Smooth muscle cell of the brain vasculature (primary cell): ENCODE measurements around the gene EME2.
"Not testable (repeated sequence)": the region's sequence is repeated elsewhere in the genome, so short reads cannot be mapped to it uniquely, and the experiment has no call there.

ENCODE experiments used
- DNase-seq: peaks from one replicate; pipeline ENCODE4 v3.0.0-alpha.2; 2012; ENCODE audit warnings: low read depth, low spot score

EME2 gene

GRCh38 chr16:1791256-1791942 lies 18.8 kb downstream of the EME2 start:
- DNase-seq, result no peak

DNA sequence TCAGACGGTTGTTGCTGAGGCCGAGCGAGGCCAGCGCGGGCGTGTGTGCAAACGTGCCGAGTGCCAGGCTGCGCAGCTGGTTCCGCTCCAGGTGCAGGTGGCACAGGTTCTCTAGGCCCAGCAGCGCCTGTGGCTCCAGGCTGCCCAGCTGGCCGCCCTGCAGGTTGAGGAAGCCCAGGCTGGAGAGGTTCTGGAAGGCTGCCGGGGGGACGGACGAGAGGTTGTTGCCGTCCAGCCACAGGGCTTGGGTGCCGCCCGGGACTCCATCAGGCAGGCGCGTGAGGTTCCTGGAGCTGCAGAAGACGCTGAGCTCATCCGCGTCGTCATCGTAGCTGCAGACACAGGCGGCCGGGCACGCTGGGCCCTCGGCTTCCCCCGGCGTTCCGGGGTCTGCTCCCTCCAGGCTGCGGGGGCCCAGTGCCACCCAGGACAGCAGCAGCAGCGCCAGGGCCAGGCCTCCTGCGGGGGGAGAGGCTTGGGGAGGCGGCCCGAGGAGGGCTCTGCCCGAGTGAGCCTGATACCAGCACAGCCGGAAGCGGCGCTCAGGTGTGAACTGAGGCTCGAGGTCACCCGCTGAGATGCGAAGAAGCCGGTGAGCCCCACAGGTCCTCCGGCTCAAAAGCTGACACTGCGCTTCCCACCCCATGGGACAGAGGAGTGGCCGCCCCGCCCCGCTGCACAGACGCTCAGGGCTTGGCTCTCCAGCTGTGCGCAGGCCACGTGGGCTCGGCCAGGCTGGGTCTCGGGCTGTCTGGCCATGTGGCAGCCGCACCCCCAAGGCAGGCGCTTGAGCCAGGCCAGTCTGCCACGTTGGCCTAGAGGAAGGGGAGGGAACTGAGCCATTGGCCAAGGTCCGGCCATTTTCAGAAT lies 19.6 kb downstream of the EME2 start:
- DNase-seq, result no peak

- no peak for DNase-seq
These were observed 20.4 kb downstream of the EME2 start for GRCh38 chr16:1792836-1793577.

GRCh38 chr16:1793578-1794220 lies 21.1 kb downstream of the EME2 start, which contains the start of gene IGFALS:
TSS of gene IGFALS (minus strand) at chr16:1793705. CDS start at chr16:1793652, 53 bp downstream.
- DNase-seq, result no peak

DNA sequence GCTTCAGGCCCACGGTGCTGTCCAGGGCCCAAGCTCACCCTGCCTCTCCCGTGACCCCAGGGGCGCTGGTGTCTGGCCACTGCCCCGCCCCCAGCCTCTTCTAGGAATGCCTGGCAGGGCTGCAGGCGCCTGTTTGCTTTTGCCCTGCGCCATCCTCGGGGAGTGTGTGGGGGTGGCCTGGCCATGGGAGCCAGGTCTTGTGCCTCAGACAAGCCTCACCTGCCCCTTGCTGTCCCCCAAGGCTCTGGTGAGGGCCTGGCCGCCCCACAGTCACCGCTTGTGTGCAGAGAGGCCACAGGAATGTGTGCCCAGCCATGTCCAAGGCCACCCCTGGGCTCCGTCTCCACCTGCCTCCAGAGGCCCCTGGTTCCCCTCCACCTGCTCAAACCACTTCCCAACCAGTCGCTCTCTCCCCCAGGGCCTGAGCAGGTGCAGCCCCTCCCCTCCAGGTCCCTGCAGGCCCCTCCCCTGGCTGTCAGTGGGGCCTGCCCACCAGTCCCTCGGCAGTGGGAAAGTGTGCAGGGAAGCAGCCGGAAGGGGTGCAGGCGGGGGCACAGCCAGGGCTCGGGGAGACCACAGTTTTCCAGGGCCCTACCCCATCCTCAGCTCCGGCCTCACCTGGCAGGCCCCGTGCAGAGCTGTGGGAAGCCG lies 21.7 kb downstream of the EME2 start:
- DNase-seq, result no peak

- no peak for DNase-seq
These were observed 22.5 kb downstream of the EME2 start for GRCh38 chr16:1794908-1795666.

DNA sequence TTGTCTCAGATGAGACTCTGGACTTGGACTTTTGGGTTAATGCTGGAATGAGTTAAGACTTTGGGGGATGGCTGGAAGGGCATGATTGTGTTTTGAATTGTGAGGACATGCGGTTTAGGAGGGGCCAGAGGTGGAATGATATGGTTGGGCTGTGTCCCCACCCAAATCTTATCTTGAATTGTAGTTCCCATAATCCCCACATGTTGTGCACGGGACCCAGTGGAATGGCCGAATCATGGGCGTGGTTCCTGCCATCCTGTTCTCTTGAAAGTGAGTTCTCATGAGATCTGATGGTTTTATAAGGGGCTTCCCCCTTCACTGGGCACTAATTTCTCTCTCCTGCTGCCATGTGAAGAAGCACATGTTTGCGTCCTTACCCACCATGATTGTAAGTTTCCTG lies 26.7 kb downstream of the EME2 start:
- DNase-seq, result not testable (repeated sequence)

DNA sequence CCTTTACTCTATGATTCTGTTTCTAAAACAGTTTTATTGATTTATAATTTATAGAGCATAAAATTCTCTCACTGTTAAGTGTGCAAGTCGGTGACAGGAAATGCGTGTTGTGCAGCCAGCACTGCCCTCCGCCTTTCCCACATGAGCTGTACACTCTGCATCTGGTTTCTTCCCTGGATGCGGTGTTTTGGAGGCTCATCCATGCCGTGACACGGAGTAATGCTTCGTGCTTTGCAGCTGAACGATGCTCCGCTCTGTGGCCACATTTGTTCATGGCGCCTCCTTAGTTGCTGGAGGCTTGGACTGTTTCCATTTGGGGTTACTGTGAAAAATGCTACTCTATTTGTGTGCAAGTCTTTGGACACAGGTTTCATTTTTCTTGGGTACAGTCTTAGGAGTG lies 28.1 kb downstream of the EME2 start:
- DNase-seq, result no peak

GRCh38 chr16:1807626-1808025 lies 35.0 kb downstream of the EME2 start:
- no peak for DNase-seq

DNA sequence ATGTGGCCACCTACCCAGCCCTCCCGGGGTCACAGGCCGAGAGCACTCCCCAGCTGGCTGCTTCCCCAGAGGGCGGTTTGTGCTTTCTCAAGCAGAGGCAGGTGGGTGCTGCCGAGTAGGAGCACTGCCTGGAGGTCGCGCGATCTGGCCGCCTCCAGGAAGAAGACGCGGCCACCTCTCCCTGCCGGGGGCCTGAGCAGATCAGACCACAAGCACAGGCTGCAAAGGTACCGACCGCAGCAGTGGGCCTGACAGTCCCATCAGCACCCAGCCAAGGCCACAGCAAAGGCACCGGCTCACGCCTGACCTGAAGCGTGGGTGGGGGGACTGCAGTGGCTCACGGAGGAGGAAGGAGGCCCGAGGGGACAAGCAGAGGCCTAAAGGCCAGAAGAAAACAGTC lies 36.1 kb downstream of the EME2 start:
- no peak for DNase-seq

DNA sequence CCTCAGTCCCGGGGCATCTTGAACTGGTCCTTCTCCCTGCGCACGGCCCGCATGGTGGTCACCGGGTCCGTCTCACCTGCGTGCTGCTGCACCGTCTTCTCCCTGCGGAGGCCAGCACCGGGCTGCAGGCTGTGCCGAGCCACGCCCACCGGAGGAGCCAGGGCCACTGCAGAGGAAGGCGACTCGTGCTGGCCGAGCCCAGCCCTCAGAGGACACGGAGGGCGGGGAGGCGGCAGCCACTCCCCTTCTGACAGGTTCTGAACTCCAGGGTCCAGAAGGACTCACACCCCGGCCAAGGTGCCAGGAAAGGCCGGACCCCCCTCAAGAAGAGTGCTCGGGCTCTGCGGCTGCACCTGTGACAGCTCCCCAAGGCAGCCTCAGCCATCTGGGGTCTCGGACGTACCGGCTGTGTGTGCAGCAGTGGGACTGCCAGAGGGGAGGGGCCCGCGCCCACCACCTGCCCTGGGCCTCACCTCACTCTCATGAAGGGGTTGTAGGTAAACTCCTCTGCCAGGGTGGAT lies 36.7 kb downstream of the EME2 start:
- DNase-seq, result no peak

GRCh38 chr16:1810106-1810505 lies 37.5 kb downstream of the EME2 start:
- DNase-seq, result no peak

GRCh38 chr16:1810536-1810935 lies 37.9 kb downstream of the EME2 start:
- no peak for DNase-seq

- DNase-seq, result peak; percentile 20
These were observed 40.1 kb downstream of the EME2 start for GRCh38 chr16:1812732-1813163.

DNA sequence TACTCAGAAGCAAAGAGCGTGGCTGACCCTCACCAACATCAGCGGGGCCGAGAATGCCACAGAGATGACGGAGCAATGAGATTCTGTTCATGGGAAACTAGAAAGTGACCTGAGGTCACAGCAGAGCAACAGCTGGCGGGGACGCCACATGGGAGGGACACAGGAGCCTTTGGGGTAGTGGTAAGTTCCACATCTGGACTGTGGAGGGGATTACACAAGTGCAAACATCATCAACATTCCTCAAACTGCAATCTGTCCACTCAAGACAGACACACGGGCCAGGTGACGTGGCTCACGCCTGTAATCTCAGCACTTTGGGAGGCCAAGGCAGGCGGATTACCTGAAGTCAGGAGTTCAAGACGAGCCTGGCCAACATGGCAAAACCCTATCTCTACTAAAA lies 42.9 kb downstream of the EME2 start:
- DNase-seq, result no peak

GRCh38 chr16:1816396-1817275 lies 44.0 kb downstream of the EME2 start:
- no peak for DNase-seq

DNA sequence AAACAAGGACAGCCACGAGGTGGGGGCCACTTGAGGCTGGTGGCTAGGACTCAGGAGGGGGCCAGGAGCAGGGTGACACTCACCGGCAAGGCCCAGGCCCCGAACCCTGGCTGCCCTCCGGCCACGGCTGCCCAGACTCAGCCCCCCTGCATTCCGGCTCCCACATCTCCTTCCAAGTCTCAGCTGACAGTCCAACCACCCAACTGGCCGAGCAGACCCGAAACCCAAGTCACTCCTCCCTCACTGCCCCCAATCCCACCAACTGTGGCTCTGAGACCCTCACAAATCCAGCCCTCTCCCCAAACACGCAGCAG lies 44.6 kb downstream of the EME2 start:
- no peak for DNase-seq

GRCh38 chr16:1817716-1818115 lies 45.1 kb downstream of the EME2 start:
- no peak for DNase-seq

DNA sequence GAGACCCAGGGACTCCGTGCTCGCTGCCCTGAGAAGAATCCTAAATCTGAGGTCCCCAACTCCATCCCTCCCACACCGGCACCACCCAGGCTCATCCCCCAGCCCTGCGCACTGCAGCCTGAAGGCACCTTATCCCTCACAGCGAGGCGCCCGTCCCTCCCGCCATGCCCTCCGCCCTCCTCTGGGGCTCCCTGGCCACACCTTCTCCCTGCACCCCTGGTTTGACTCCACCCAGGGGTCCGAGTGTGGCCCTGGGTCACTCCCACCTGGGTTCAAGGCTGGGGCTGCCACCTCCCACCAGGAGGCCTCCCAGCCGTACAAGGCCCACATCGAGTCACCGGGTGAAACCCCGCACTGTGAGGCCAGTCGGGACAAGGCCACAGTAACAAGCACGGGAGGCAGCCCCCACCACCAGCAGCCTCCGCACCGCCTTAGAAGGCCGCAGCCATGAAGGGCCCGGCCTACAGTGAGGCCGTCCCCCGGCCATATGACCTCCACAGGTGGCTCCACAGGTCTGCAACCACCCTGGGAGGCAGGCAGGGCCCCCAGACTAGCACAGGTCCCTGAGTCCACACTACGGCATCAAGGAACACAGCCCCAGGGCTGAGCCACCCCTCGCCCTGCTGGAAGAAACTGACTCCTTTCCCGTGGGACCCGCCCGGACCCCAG lies 45.7 kb downstream of the EME2 start:
- no peak for DNase-seq
